Measurements from ENCODE around the gene GLIS1. TPM values are rescaled to one million over a fixed set of nuclear protein-coding genes. Genes with fewer than 3 reads are reported as not detected.

The GLIS1 gene
- total RNA-seq, 4 donors from 2014 or later, result 0.63 to 2.4 (median 1.0) TPM

DNA sequence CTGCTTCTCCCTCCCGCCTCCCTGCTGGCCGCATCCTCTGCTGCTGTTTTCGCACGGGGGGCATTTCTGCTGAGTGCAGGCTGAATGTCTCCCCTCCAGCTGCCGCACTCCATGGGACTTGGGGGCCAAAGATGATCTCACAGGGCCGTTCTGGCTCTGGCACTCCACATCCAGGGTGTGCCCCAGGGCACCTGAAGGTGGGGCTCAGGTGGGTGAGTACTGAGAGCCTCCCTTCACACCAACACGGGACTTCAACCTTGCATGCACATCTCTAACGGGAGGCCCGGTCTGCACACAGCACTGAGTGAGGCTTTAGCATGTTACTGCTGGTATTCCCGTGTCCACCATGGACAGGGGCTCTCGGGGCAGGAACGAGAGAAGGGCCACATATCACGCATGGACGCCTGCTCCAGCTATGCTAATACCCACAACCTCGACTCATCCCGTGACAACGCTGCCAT, 190.9 kb downstream of the GLIS1 start:
- intact Hi-C loops (cut with DNase I; ENCODE audit: low total_unique reads), result no loop called here
- no peak overlapping the region for H3K4me3 ChIP-seq (ENCODE audit: low read depth, poor library complexity, severe bottlenecking)
- TF ChIP-seq POLR2A (IDR thresholded peaks at IDR 0.05), result no peak
- TF ChIP-seq, protein P1, sequence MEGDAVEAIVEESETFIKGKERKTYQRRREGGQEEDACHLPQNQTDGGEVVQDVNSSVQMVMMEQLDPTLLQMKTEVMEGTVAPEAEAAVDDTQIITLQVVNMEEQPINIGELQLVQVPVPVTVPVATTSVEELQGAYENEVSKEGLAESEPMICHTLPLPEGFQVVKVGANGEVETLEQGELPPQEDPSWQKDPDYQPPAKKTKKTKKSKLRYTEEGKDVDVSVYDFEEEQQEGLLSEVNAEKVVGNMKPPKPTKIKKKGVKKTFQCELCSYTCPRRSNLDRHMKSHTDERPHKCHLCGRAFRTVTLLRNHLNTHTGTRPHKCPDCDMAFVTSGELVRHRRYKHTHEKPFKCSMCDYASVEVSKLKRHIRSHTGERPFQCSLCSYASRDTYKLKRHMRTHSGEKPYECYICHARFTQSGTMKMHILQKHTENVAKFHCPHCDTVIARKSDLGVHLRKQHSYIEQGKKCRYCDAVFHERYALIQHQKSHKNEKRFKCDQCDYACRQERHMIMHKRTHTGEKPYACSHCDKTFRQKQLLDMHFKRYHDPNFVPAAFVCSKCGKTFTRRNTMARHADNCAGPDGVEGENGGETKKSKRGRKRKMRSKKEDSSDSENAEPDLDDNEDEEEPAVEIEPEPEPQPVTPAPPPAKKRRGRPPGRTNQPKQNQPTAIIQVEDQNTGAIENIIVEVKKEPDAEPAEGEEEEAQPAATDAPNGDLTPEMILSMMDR (IDR thresholded peaks at IDR 0.05), result no peak
- DNase-seq (ENCODE audit: low spot score in 2 of 2), result peak in 1 of 2 donors; percentile 80
- 93 to 94% methylated on average over 17 of the region's 17 CpGs for WGBS, 2 donors

DNA sequence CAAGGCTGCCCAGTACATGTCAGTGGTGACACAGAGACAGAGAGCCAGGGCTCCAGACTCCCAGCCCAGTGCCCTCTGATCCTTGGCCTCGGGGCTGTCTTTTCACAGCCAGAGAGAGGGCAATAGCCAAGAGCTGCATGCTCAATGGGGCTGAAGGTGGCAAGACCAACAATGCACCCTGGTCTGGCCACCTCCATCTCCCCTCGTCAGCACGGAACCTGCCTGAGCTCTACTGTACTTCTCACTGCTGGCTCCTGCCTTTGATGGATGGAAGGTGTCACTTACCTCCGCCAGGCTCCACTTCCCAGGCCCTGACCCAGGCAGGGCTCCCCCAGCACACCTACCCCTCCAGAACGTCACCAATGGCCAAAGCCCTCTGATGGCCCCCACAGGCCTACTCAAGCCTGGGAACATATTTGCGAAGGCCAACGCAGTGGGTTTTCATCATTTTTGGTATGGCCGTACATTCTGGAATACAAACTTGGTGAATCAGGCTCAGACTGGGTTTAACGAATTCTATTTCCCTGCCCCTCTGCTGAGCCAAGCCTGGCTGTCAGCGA, 191.7 kb downstream of the GLIS1 start:
- intact Hi-C loops (cut with DNase I; ENCODE audit: low total_unique reads), result no loop called here
- DNase-seq (ENCODE audit: low spot score in 2 of 2), result no peak
- TF ChIP-seq, protein P1 (IDR thresholded peaks at IDR 0.05), result no peak
- no peak for TF ChIP-seq POLR2A (IDR thresholded peaks at IDR 0.05)
- H3K4me3 ChIP-seq (ENCODE audit: low read depth, poor library complexity, severe bottlenecking), result no peak overlapping the region
- WGBS, 2 donors, result 78 to 80% methylated on average over 10 of the region's 10 CpGs

DNA sequence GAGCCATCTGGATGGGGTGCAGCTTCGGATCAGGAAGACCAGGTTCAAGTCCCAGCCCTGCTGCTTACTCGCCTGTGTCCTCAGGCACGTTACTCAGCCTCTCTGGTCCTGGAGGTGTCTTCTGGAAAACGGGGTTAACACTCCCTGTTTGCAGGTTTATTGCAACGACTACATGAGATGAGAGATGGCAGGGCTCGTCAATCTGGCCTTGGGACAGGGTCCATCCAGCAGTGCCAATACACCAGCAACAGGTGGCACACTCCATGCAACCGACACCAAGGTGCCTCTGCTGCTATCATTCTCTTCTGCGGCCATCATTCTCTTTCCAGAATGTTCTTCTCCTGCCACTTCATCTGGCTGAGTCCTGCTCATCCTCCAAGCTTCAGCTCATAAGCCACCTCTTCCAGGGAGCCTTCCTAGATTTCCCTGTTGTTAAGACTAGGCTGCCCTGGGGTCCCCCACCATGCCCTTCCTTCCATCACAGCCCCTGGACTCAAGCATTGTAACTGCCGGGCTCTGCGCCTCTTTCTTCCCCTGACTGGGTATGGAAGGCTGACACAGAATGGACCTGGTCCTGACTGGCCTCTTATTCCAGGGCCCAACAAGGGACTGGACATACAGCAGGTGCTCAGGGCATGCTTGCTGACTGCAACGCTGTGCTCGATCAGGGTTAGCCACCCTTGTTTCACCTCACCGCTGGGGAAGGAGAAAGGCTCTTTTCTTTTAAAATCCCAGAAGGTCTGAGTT, 192.4 kb downstream of the GLIS1 start:
- TF ChIP-seq, protein P1 (IDR thresholded peaks at IDR 0.05), result no peak
- TF ChIP-seq POLR2A (IDR thresholded peaks at IDR 0.05), result no peak
- WGBS, 2 donors, result 75 to 76% methylated on average over 12 to 13 of the region's 13 CpGs
- intact Hi-C loops (cut with DNase I; ENCODE audit: low total_unique reads), result no loop called here
- H3K4me3 ChIP-seq (ENCODE audit: low read depth, poor library complexity, severe bottlenecking), result no peak overlapping the region
- peak in 1 of 2 donors; percentile 50 for DNase-seq (ENCODE audit: low spot score in 2 of 2)

DNA sequence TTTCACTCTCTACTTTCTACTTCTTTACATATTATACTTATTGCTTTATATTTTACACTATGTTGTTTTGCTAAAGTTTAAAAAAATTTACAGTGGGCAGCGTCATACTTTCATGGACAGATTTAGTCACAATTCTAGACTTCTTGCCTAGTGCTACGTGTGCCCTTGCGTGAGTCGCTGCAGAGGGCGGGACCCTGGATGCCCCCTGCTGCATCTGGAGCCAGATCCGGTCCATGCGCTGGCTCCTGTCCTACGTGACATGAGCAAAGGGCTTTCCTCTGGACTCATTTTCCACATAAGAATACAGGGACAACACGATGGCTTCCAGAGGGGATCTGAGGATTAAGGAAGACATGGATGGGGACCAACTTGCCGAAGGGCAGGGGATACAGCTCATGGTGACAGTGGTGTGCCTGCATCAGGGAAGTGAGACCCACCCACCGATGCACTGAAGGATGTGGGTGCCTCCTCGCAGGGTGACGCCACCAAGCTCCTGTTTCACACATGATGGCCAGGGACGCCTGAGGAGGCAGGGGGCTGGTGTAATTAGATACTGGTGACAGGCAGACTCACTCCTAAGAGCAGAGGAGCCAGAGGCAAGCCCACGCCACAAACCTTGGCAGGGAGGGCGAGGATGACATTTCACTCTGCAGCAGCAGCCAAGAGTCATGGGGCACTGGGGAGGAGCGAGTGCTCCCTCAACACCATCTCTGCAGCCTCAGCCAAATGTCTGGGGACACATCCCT, 193.1 kb downstream of the GLIS1 start:
- DNase-seq (ENCODE audit: low spot score in 2 of 2), result peak in 1 of 2 donors; percentile 74
- intact Hi-C loops (cut with DNase I; ENCODE audit: low total_unique reads), result no loop called here
- no peak for TF ChIP-seq POLR2A (IDR thresholded peaks at IDR 0.05)
- TF ChIP-seq, protein P1 (IDR thresholded peaks at IDR 0.05), result no peak
- no peak overlapping the region for H3K4me3 ChIP-seq (ENCODE audit: low read depth, poor library complexity, severe bottlenecking)
- 46 to 53% methylated on average over 14 to 17 of the region's 17 CpGs for WGBS, 2 donors

DNA sequence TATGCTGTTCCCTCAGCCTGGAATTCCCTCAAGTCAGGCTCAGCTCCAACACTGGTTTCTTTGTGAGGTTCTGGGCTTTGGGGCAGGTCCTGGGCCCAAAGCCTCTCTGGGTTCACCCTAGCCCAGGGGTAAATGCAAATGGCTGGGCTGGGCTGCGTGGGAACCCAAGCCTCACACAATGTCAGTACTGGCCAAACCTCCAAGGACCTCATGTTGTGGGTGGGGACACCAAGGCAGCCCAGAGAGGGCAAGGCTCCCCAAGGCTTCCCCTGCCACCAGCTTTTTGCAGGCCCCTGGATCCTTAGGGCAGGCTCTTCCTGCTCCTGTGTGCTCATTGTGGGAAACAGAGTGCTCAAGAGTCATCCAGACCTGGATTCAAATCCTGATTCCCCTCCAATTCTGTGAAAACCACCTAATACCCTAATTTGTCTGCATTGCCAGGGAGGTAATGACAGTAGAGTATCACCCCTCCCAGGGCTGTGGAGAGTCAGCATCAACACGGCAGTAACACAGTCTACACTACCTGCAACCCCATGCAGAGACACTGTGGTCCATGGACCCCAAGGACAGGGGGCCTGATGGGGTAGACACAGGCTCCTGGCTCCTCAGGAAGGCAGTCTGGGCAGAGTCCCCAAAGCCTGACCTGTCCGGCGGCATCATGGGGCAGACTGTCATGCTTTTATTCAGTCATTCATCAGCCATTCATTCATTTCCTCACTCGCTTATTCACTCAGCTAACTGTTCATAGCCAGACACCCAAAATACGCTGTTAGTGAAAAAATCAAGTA, 194.0 kb downstream of the GLIS1 start:
- peak in 1 of 2 donors; percentile 78 for DNase-seq (ENCODE audit: low spot score in 2 of 2)
- TF ChIP-seq POLR2A (IDR thresholded peaks at IDR 0.05), result no peak
- TF ChIP-seq, protein P1 (IDR thresholded peaks at IDR 0.05), result no peak
- no peak overlapping the region for H3K4me3 ChIP-seq (ENCODE audit: low read depth, poor library complexity, severe bottlenecking)
- intact Hi-C loops (cut with DNase I; ENCODE audit: low total_unique reads), result no loop called here
- 79 to 84% methylated on average over 6 of the region's 6 CpGs for WGBS, 2 donors

All from lower leg skin (tissue), 4 donors.